HEK293 (cell line): Measurements from ENCODE around the gene CAPZB.

Source experiments
- ATF2 ChIP-seq: fragments of 450-650 bp; formaldehyde crosslinking; IDR thresholded peaks from 2 replicates; pipeline ENCODE4 v1.5.1; 2016; ENCODE audit warnings: missing biosample characterization, missing genetic modification characterization, low read depth
- CTCF ChIP-seq: fragments of 450-650 bp; formaldehyde crosslinking; IDR thresholded peaks from 2 replicates; pipeline ENCODE4 v1.5.1; 2016; ENCODE audit warnings: missing biosample characterization, missing genetic modification characterization
- GLI4 ChIP-seq: fragments of 450-650 bp; formaldehyde crosslinking; IDR thresholded peaks from 2 replicates; pipeline ENCODE4 v1.5.1; 2016; ENCODE audit warnings: missing biosample characterization, missing genetic modification characterization
- KLF16 ChIP-seq: fragments of 450-650 bp; formaldehyde crosslinking; IDR thresholded peaks from 2 replicates; pipeline ENCODE4 v1.5.1; 2017; ENCODE audit warnings: missing biosample characterization, missing genetic modification characterization
- TCF7L2 ChIP-seq: IDR thresholded peaks from 2 replicates; pipeline ENCODE4 v1.6.1; 2011; ENCODE audit warnings: low read depth, mild to moderate bottlenecking, inconsistent platforms, low read length, moderate library complexity, borderline replicate concordance
- ZBTB17 ChIP-seq: fragments of 450-650 bp; formaldehyde crosslinking; IDR thresholded peaks from 2 replicates; pipeline ENCODE4 v1.5.1; 2016; ENCODE audit warnings: missing biosample characterization, missing genetic modification characterization
- ZBTB44 ChIP-seq: fragments of 450-650 bp; IDR thresholded peaks from 2 replicates; pipeline ENCODE4 v1.5.1; 2018; ENCODE audit warnings: missing biosample characterization, mild to moderate bottlenecking, missing genetic modification characterization
- ZNF362 ChIP-seq: fragments of 450-650 bp; formaldehyde crosslinking; IDR thresholded peaks from 2 replicates; pipeline ENCODE4 v1.5.1; 2016; ENCODE audit warnings: missing biosample characterization, missing genetic modification characterization

- TF ChIP-seq ZBTB17 (tag by site-specific recombination) (no peak), ATF2 (tag by site-specific recombination) (no peak), ZBTB44 (no peak), CTCF (no peak), TCF7L2 (no peak), KLF16 (no peak), GLI4 (no peak), ZNF362 (tag by site-specific recombination) (no peak)
Measured at GRCh38 chr1:19476450-19477190, 8.7 kb downstream of the CAPZB start.
